AG10803 (cell line): ENCODE measurements around the gene MEX3A.
A peak's percentile ranks its signal among the peaks of the same experiment; 100 is the strongest.

ENCODE experiments used
- DNase-seq: peaks from one replicate; pipeline ENCODE4 v3.0.0; 2010; ENCODE audit warnings: low read depth
- H3K4me3 ChIP-seq: 2 replicates; pipeline ENCODE4 v1.5.1; 2011; ENCODE audit warnings: mild to moderate bottlenecking, low read length, control low read depth
- TF ChIP-seq, protein P1 (sequence below): conservative IDR thresholded peaks from 2 replicates; pipeline ENCODE4 v1.5.1; 2011; ENCODE audit warnings: mild to moderate bottlenecking, low read length, control low read depth, inconsistent platforms

The MEX3A gene

DNA sequence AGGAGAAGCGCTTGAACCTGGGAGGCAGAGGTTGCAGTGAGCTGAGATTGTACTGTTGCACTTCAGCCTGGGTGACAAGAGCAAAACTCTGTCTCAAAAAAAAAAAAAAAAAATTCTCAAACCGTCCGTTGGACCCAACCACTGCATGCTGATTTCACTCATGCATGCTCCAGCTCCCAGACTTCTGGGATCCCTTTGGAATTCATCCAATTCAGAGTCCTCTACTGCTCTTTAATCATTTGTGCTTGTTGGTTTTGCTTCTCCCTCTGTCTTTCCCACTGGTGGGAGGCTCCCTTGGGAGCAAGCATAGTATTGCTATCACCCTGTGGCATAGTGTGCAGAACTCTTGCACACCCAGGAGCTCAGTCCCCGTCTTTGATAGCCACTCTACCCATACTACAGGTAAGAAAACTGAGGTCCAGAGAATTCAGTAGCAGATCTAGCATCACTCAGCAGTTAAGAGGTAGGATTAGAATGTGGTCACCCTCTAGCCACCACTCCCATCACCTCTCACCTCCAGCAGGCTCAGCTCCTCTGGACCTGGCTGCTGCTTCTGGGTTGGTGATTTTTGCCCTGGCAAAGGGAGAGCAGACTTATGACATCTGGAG, 29.2 kb upstream of the MEX3A start:
- no peak for DNase-seq
- TF ChIP-seq, protein P1, sequence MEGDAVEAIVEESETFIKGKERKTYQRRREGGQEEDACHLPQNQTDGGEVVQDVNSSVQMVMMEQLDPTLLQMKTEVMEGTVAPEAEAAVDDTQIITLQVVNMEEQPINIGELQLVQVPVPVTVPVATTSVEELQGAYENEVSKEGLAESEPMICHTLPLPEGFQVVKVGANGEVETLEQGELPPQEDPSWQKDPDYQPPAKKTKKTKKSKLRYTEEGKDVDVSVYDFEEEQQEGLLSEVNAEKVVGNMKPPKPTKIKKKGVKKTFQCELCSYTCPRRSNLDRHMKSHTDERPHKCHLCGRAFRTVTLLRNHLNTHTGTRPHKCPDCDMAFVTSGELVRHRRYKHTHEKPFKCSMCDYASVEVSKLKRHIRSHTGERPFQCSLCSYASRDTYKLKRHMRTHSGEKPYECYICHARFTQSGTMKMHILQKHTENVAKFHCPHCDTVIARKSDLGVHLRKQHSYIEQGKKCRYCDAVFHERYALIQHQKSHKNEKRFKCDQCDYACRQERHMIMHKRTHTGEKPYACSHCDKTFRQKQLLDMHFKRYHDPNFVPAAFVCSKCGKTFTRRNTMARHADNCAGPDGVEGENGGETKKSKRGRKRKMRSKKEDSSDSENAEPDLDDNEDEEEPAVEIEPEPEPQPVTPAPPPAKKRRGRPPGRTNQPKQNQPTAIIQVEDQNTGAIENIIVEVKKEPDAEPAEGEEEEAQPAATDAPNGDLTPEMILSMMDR: no peak
- H3K4me3 ChIP-seq: no peak overlapping the region

DNA sequence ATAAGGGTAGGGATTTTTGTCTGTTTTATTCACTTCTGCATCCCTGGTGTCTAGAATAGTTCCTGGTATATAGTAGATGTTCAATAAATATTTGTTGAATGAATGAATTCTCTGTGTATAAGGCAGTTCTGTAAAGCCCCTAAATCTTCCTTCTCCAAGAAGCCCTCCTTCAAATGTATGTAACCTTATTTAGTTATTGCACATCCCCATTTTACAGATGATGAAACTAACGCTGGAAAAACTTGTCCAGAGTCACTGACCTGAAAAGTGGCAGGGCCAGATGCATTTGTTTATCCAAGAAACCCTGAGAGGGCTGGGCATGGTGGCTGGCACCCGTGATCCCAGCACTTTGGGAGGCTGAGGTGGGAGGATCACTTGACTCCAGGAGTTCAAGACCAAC, 28.0 kb upstream of the MEX3A start:
- H3K4me3 ChIP-seq: no peak overlapping the region
- no peak for DNase-seq
- TF ChIP-seq, protein P1: no peak

DNA sequence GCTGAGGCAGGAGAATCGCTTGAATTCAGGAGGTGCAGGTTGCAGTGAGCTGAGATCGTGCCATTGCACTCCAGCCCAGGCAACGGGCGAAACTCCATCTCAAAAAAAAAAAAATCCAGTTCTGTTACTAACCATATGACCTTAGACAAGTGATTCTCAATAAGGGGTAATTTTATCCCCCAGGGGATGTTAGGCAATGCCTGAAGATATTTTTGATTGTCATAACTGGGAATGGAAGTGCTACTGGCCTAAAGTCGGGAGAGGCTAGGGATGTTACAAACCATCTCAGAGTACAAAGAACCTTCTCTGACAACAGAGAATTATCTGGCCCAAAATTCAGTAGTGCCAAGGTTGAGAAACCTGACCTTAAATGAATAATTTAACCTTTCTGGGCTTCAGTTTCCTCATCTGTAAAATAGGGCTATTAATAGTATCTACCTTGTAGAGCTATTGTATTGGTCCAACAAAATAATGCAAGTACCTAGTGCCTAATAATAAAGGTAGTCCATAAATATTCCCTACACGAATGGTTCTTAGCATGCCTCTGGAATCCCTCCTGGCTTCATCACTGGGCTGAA, 26.5 kb upstream of the MEX3A start:
- TF ChIP-seq, protein P1: no peak
- no peak for DNase-seq
- H3K4me3 ChIP-seq: no peak overlapping the region

DNA sequence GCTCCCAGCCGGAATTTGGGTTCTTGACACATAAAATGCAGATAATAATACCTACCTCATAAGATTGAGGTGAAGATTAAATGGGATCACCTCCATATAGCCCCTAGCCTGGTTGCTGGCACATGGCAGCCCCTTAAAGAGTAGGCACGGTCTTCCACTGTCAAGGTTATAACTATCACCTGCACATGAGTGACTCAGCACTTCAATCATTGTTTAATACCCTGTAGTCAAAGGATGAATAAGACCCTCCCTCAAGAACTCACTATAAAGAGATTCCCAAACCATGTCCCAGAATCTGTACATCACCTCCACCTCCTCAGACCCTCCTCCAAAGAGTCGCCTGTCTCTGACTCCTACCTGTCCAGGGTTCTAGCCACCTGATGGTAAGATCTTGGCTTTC, 25.8 kb upstream of the MEX3A start:
- no peak overlapping the region for H3K4me3 ChIP-seq
- TF ChIP-seq, protein P1: no peak
- DNase-seq: no peak

DNA sequence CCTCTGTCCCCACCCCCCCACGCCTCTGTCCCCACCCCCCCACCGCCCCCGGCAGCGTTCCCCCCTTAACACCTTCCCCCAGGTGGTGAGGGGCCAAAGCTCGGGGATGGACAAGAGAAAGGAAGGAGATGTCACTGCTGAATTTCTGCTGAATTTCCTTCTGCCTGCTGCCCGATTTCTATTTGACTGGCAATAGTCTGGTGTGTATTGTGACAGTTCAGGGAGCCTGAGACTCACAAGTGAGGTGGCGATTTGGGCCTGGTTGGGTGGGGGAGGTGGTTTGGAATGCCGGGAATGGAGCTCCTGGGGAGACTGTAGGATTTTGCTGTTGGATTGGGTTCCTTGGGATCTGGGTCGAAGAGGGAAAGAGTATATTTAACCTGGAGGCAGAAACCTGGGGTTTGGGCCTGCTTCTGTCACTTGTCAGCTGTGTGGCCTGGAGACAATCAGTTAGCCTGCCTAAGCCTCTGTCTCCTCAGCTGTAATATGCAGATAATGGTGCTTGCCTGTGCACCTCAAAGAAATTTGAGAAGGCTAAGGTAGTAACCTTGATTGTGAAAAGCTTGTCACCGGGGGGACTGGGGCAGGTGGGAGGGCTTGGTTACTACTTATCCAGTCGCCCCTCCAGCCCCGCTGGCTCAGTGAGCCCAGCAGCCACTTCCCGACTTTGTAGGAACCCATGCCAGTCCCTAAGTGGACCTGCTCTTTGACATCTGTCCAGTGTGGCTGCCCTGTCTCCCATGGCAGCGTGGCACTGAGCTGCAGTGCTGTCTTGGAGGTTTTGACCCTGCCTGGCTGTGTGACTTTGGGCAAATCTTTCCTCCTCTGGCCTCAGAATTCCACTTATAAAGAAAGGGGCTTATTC, 24.6 kb upstream of the MEX3A start:
- TF ChIP-seq, protein P1: no peak
- H3K4me3 ChIP-seq: peak overlapping the region; percentile 43
- peak; percentile 71 for DNase-seq

DNA sequence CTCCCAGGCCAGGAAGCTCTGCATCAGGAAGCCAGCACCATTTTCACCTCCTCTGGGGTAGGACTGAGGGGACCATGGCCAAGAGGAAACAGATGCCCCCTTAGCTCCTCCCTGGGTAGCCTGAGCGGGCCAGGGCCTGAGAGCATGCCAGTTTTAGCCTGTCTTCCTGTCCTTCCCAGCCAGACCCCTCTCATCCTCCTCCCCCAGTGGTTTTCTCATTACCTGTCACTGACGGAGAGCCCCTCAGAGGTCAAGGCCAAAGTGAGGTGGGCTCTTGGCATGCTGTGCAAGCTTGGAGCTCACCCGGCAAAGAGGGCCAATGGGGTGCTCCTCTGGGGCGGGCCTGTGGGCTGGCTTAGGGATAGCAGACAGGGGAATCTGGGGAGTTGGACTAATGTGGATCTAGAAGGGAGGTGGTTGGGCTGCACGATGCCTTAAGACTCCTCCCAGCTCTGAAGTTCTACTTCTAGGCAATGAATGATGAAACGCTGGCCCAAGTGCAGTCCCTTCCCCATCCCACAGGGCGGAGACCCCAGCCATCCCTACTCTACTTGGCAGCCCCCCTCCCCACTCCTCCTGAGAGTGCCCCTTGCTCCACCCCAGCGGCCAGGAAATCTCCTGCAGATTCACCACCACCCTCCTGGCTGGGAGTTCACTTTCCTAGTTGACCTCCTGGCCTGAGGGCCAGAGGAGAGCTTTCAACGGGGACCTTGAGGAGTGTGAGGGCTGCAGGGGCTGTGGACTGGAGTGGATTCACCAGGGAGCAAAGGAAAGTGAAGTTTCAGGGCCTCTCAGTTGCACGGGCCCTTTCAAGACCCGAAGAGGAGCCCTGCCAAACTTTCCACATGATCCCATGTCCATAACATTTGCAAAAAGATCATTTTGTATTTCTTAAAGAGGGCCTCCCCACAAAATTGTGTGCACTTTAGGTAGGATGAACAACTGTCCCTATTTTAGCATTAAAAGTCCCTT, 22.9 kb upstream of the MEX3A start:
- H3K4me3 ChIP-seq: peak overlapping the region; percentile 58
- TF ChIP-seq, protein P1: peak; percentile 25

More for the DNA sequence above, 22.9 kb upstream of the MEX3A start:
- DNase-seq: peak; percentile 91
